HCT116 (cell line): ENCODE data around the gene TYR. TPM values are rescaled to one million over a fixed set of nuclear protein-coding genes. Genes with fewer than 3 reads are reported as not detected.
"Not testable (repeated sequence)": the region's sequence is repeated elsewhere in the genome, so short reads cannot be mapped to it uniquely, and the experiment has no call there.

Experiments
- ATAC-seq: fragments of 200-7000 bp; cut with Tn5 transposase; 2 replicates; pipeline ENCODE4 v1.9.1; 2020; ENCODE audit warnings: mild to moderate bottlenecking, moderate library complexity
- BruUV-seq: library from RNA; stranded (reverse); fragments of 400-500 nt; replicated peaks from 2 replicates; lab custom pipeline; 2021; lab: Mats Ljungman, UMichigan
- CTCF ChIA-PET: fragments of 300-600 bp; sonication (Branson Sonifier 250); formaldehyde crosslinking; loops from one replicate; lab custom pipeline; 2021; ENCODE audit warnings: antibody characterized with exemption; lab: Charles Lee
- POLR2A ChIA-PET: fragments of 300-600, 350-600 bp; sonication (Branson Sonifier 250); formaldehyde crosslinking; loops from one replicate; lab custom pipeline; 2021; ENCODE audit warnings: antibody characterized with exemption; lab: Charles Lee
- RAD21 ChIA-PET, 2 experiments: fragments of 300-600 bp; sonication (Branson Sonifier 250); formaldehyde crosslinking; loops; one replicate each; lab custom pipeline; 2023; ENCODE audit warnings: low total read pairs in 2 of 2; ENCODE audit not compliant: uncharacterized antibody in 2 of 2, unreplicated experiment in 2 of 2, low non-redundant PET in 1 of 2; lab: Charles Lee
- DNase-seq: peaks from one replicate; pipeline ENCODE4 v3.0.0-alpha.2; 2010; ENCODE audit warnings: low read depth, low spot score
- H2AFZ ChIP-seq: fragments of 200-600 bp; shearing (Covaris generic), sonication (generic); 2 replicates; pipeline ENCODE4 v1.6.1; 2017; ENCODE audit warnings: low read depth, mixed run types, mixed read lengths, antibody characterized with exemption, low read length; ENCODE audit not compliant: poor library complexity, severe bottlenecking
- H3K27ac ChIP-seq: 2 replicates; pipeline ENCODE4 v1.5.1; 2012; ENCODE audit warnings: low read depth, low read length
- H3K27me3 ChIP-seq: fragments of 200-600 bp; sonication (generic); 2 replicates; pipeline ENCODE4 v1.6.1; 2016; ENCODE audit warnings: mixed run types, low read length, mixed read lengths; ENCODE audit not compliant: insufficient read depth
- H3K36me3 ChIP-seq, 2 experiments: fragments of 200-500 bp in 1 of 2; fragments of 200-600 bp in 1 of 2; sonication (Bioruptor generic) in 1 of 2; sonication (generic) in 1 of 2; 2 replicates each; pipeline versions ENCODE4 v1.5.1 to v1.6.1; 2014 to 2016; ENCODE audit warnings: low read length in 2 of 2, inconsistent platforms in 1 of 2, mixed read lengths in 1 of 2, mixed run types in 1 of 2; ENCODE audit not compliant: insufficient read depth in 2 of 2, control insufficient read depth in 1 of 2
- H3K4me1 ChIP-seq, 2 experiments: fragments of 200-600 bp in 1 of 2; sonication (generic) in 1 of 2; 2 replicates each; pipeline versions ENCODE4 v1.5.1 to v1.6.1; 2012 to 2017; ENCODE audit warnings: low read length in 2 of 2, inconsistent platforms in 1 of 2, mild to moderate bottlenecking in 1 of 2, mixed read lengths in 1 of 2, mixed run types in 1 of 2, moderate library complexity in 1 of 2; ENCODE audit not compliant: insufficient read depth in 2 of 2, control insufficient read depth in 1 of 2
- H3K4me2 ChIP-seq: fragments of 200-600 bp; sonication (generic); 2 replicates; pipeline ENCODE4 v1.6.1; 2017; ENCODE audit warnings: mixed run types, low read length, mixed read lengths
- H3K4me3 ChIP-seq, 2 experiments: fragments of 200-600 bp in 1 of 2; sonication (generic) in 1 of 2; replicated peaks in 1 of 2; 2 replicates each; pipeline ENCODE4 v1.5.1; 2011 to 2016; ENCODE audit warnings: low read length in 2 of 2, control low read depth in 1 of 2, low read depth in 1 of 2, mild to moderate bottlenecking in 1 of 2, mixed read lengths in 1 of 2, mixed run types in 1 of 2
- H3K79me2 ChIP-seq: fragments of 200-600 bp; sonication (generic); 2 replicates; pipeline ENCODE4 v1.6.1; 2017; ENCODE audit warnings: mild to moderate bottlenecking, mixed run types, low read length, moderate library complexity, mixed read lengths; ENCODE audit not compliant: insufficient read depth
- H3K9ac ChIP-seq: fragments of 200-600 bp; sonication (generic); 2 replicates; pipeline ENCODE4 v1.6.1; 2016; ENCODE audit warnings: low read length, mixed read lengths
- H3K9me2 ChIP-seq: fragments of 200-600 bp; sonication (generic), shearing (Covaris generic); 2 replicates; pipeline ENCODE4 v1.6.1; 2017; ENCODE audit warnings: mixed run types, mild to moderate bottlenecking, moderate library complexity; ENCODE audit not compliant: insufficient read depth
- H3K9me3 ChIP-seq, 2 experiments: fragments of 200-500 bp in 1 of 2; fragments of 200-600 bp in 1 of 2; sonication (Bioruptor generic) in 1 of 2; sonication (generic) in 1 of 2; 2 replicates each; pipeline ENCODE4 v1.6.1; 2014 to 2017; ENCODE audit warnings: low read length in 2 of 2, mixed read lengths in 2 of 2, inconsistent platforms in 1 of 2, low read depth in 1 of 2, mild to moderate bottlenecking in 1 of 2, mixed run types in 1 of 2, moderate library complexity in 1 of 2; ENCODE audit not compliant: control insufficient read depth in 1 of 2, insufficient read depth in 1 of 2
- H4K20me1 ChIP-seq: fragments of 200-600 bp; sonication (generic), shearing (Covaris generic); 2 replicates; pipeline ENCODE4 v1.6.1; 2017; ENCODE audit warnings: mixed run types, mild to moderate bottlenecking, moderate library complexity; ENCODE audit not compliant: insufficient read depth
- CBX3 ChIP-seq: IDR thresholded peaks from 2 replicates; pipeline ENCODE4 v1.6.1; 2012; ENCODE audit warnings: low read depth
- EGR1 ChIP-seq: IDR thresholded peaks from 2 replicates; pipeline ENCODE4 v1.6.1; 2012; ENCODE audit warnings: low read depth
- ELF1 ChIP-seq: IDR thresholded peaks from 2 replicates; pipeline ENCODE4 v1.6.1; 2012; ENCODE audit warnings: low read depth, borderline replicate concordance
- EZH2 ChIP-seq: fragments of 200-600 bp; sonication (generic); IDR thresholded peaks from 2 replicates; pipeline ENCODE4 v1.6.1; 2017; ENCODE audit warnings: antibody characterized with exemption, mixed run types
- FOSL1 ChIP-seq: IDR thresholded peaks from 2 replicates; pipeline ENCODE4 v1.6.1; 2012; ENCODE audit warnings: low read depth
- JUND ChIP-seq: IDR thresholded peaks from 2 replicates; pipeline ENCODE4 v1.6.1; 2012
- POLR2AphosphoS5 ChIP-seq: IDR thresholded peaks from 2 replicates; pipeline ENCODE4 v1.6.1; 2011; ENCODE audit warnings: mild to moderate bottlenecking, low read depth, low read length, moderate library complexity
- REST ChIP-seq: IDR thresholded peaks from 2 replicates; pipeline ENCODE4 v1.6.1; 2012; ENCODE audit warnings: low read depth
- SP1 ChIP-seq: IDR thresholded peaks from 2 replicates; pipeline ENCODE4 v1.6.1; 2012; ENCODE audit warnings: low read depth
- ZNF274 ChIP-seq: fragments of 200-500 bp; sonication (Bioruptor generic); IDR thresholded peaks from 2 replicates; pipeline ENCODE4 v1.6.1; 2014; ENCODE audit warnings: mild to moderate bottlenecking, low read depth, low read length, inconsistent platforms
- intact Hi-C: fragments of 100-400 bp; cut with micrococcal nuclease; formaldehyde crosslinking; loops from 2 replicates; pipeline ENCODE4 v1.10.0; 2022
- total RNA-seq: library from RNA; stranded (reverse); gene quantifications from one replicate; pipeline ENCODE4 v1.2.1, GENCODE V29; 2021; ENCODE audit not compliant: unreplicated experiment
- TF ChIP-seq, protein P1 (sequence below): IDR thresholded peaks from 2 replicates; pipeline ENCODE4 v1.6.1; 2012
- TF ChIP-seq, protein P2 (sequence below), 3 experiments: fragments of 200-600 bp in 1 of 3; sonication (generic) in 1 of 3; IDR thresholded peaks in 2 of 3; conservative IDR thresholded peaks in 1 of 3; 2 replicates each; pipeline ENCODE4 v1.5.1; 2012 to 2017; ENCODE audit warnings: low read depth in 2 of 3, low read length in 2 of 3, antibody characterized with exemption in 1 of 3, borderline replicate concordance in 1 of 3, control low read depth in 1 of 3, mild to moderate bottlenecking in 1 of 3, mixed read lengths in 1 of 3, mixed run types in 1 of 3, moderate library complexity in 1 of 3; ENCODE audit not compliant: insufficient read depth in 1 of 3

TYR gene
- total RNA-seq, 1 experiment from 2014 or later, result not detected

GRCh38 chr11:89310607-89311006 is 132.9 kb downstream of the TYR start:
- H3K9me2 ChIP-seq, H3K9ac ChIP-seq, POLR2A ChIA-PET, H3K27me3 ChIP-seq, intact Hi-C loops, ATAC-seq, H3K27ac ChIP-seq, RAD21 ChIA-PET, H3K4me2 ChIP-seq, H3K79me2 ChIP-seq, H4K20me1 ChIP-seq, H2AFZ ChIP-seq, BruUV-seq, H3K36me3 ChIP-seq, H3K9me3 ChIP-seq, H3K4me1 ChIP-seq, DNase-seq, H3K4me3 ChIP-seq, CTCF ChIA-PET: not testable (repeated sequence)

DNA sequence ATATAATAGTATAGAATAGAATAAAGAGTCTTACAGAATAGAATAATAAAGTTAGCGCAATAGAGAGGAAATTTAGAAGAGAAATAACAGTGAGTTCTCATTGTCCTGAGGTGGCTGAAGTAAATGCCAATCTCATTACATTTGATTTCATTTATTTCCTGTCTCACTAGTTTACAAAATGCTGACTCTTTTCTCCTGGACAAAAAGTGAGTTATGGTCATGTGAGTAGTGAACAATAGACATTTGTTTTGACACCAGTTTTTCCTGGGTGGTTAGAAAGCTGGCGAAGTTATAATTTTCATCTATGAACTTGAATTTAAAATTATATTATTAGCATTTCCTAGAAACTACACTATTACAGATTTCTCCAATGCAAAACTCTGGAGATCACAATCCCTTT is 143.7 kb downstream of the TYR start:
- intact Hi-C loops, result no loop called here
- Histone ChIP-seq H3K9me2 (no peaks in the 10 kb centered on the region), H3K4me3 (no peak overlapping the region), H3K4me2 (no peak overlapping the region), H3K4me1 (no peaks in the 10 kb centered on the region), H3K9ac (no peak overlapping the region), H3K79me2 (no peaks in the 10 kb centered on the region), H4K20me1 (no peaks in the 10 kb centered on the region), H3K27me3 (no peaks in the 10 kb centered on the region), H3K27ac (no peak overlapping the region), H3K36me3 (no peaks in the 10 kb centered on the region), H3K9me3 (no peaks in the 10 kb centered on the region), H2AFZ (no peak overlapping the region)
- TF ChIP-seq REST (no peak), POLR2AphosphoS5 (no peak), JUND (no peak), ELF1 (no peak), EZH2 (no peak), EGR1 (no peak), ZNF274 (no peak), CBX3 (no peak), SP1 (no peak), FOSL1 (no peak)
- TF ChIP-seq, protein P1, sequence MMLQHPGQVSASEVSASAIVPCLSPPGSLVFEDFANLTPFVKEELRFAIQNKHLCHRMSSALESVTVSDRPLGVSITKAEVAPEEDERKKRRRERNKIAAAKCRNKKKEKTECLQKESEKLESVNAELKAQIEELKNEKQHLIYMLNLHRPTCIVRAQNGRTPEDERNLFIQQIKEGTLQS, result no peak
- TF ChIP-seq, protein P2, sequence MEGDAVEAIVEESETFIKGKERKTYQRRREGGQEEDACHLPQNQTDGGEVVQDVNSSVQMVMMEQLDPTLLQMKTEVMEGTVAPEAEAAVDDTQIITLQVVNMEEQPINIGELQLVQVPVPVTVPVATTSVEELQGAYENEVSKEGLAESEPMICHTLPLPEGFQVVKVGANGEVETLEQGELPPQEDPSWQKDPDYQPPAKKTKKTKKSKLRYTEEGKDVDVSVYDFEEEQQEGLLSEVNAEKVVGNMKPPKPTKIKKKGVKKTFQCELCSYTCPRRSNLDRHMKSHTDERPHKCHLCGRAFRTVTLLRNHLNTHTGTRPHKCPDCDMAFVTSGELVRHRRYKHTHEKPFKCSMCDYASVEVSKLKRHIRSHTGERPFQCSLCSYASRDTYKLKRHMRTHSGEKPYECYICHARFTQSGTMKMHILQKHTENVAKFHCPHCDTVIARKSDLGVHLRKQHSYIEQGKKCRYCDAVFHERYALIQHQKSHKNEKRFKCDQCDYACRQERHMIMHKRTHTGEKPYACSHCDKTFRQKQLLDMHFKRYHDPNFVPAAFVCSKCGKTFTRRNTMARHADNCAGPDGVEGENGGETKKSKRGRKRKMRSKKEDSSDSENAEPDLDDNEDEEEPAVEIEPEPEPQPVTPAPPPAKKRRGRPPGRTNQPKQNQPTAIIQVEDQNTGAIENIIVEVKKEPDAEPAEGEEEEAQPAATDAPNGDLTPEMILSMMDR (IDR thresholded peaks at IDR 0.05 in 2 of 3, conservative IDR thresholded peaks at IDR 0.05 in 1 of 3; ENCODE audit: borderline replicate concordance in 1 of 3, insufficient read depth in 1 of 3, low read depth in 2 of 3, low read length in 2 of 3), result no peak
- POLR2A ChIA-PET, result no interaction called here
- RAD21 ChIA-PET, result no interaction called here
- ATAC-seq (no peak), DNase-seq (no peak)
- BruUV-seq, result no TSS peak
- CTCF ChIA-PET, result no interaction called here
